Measurements from ENCODE around the gene PIK3C3.

The PIK3C3 gene

DNA sequence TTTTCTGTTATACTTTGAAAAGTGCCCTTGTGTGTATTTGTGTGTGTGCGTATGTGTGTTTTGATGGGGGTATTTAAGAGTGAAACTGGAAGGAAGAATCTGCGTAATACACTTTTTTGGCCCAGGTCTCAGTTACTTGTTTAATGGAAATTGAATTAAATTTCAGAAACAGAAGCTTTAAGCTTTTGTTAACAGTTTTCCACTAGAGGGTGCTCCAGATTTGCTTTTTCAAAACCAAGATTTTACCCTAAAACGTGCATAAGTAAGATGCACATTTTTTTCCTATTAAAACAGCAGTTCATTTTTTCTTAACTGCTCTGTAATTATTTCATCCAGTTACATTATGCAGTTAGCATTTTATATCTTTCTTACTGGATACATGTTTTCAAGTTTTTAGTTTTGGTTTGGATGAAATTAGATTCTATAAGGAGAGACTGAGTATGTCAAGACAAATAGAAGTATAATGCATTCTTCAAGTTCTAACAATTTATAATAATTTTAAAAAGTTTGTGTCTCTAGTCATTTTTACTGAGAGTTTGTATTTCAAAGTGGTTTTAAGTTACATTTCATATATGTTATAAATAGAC lies 97.2 kb downstream of the PIK3C3 start:
- TF ChIP-seq, protein P1, sequence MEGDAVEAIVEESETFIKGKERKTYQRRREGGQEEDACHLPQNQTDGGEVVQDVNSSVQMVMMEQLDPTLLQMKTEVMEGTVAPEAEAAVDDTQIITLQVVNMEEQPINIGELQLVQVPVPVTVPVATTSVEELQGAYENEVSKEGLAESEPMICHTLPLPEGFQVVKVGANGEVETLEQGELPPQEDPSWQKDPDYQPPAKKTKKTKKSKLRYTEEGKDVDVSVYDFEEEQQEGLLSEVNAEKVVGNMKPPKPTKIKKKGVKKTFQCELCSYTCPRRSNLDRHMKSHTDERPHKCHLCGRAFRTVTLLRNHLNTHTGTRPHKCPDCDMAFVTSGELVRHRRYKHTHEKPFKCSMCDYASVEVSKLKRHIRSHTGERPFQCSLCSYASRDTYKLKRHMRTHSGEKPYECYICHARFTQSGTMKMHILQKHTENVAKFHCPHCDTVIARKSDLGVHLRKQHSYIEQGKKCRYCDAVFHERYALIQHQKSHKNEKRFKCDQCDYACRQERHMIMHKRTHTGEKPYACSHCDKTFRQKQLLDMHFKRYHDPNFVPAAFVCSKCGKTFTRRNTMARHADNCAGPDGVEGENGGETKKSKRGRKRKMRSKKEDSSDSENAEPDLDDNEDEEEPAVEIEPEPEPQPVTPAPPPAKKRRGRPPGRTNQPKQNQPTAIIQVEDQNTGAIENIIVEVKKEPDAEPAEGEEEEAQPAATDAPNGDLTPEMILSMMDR (IDR thresholded peaks at IDR 0.05; ENCODE audit: low read depth, low read length, missing control alignments), result peak; percentile 45
- H3K4me3 ChIP-seq (replicated peaks; ENCODE audit: low read depth, low read length), result no peak overlapping the region
- DNase-seq (ENCODE audit: extremely low read depth, low read depth), result peak; percentile 6

DNA sequence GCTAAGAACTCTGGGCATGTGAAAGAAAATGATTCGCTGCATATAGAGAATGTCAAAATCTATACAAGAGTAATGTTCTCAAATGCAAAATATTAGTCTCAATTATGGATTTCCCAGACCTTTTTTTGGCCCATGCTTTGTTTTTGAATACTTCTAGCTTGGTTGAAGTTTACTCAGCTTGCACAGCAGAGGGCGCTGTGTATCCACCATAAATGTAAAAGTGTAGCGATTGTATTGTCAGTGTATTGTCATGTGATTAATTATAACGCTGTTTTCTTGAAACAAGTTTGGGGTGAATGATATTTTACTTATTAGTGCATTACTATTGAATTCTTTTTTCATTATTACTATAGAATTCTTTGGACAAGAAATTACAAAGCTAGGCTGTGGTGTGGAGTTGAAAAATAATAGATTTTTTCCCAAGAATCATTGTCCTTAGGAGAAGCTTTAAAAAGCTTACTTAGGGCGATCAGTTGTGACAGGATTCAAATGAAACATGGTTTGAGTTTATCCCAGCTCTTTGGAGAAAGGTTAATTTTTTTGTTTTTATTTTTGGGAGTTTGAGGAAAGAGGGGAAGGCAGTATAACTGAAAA lies 98.3 kb downstream of the PIK3C3 start:
- no peak overlapping the region for H3K4me3 ChIP-seq (replicated peaks; ENCODE audit: low read depth, low read length)
- TF ChIP-seq, protein P1 (IDR thresholded peaks at IDR 0.05; ENCODE audit: low read depth, low read length, missing control alignments), result peak; percentile 74
- DNase-seq (ENCODE audit: extremely low read depth, low read depth), result peak; percentile 26

DNA sequence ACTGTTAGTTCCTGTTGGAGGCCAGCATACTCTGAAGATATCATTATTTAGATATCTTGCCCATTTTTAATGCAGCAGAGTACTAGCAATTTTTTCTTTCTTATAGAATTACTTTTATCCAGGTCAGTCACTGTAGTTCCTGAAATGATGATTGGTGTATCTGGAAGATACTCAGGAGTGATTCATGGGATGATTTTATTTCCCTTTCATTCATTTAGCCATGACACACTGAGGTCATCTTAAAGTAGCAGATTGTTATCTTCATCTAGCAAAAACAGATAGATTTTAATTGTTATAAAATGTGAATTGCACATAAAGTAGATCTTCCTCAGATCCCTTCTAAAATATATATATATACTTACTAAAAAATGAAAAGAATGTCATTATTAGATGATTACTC lies 109.1 kb downstream of the PIK3C3 start:
- TF ChIP-seq, protein P1 (IDR thresholded peaks at IDR 0.05; ENCODE audit: low read depth, low read length, missing control alignments), result no peak
- no peak for DNase-seq (ENCODE audit: extremely low read depth, low read depth)
- no peak overlapping the region for H3K4me3 ChIP-seq (replicated peaks; ENCODE audit: low read depth, low read length)

GRCh38 chr18:42067518-42067917 lies 112.5 kb downstream of the PIK3C3 start:
- no peak for DNase-seq (ENCODE audit: extremely low read depth, low read depth)
- H3K4me3 ChIP-seq (replicated peaks; ENCODE audit: low read depth, low read length), result no peak overlapping the region
- TF ChIP-seq, protein P1 (IDR thresholded peaks at IDR 0.05; ENCODE audit: low read depth, low read length, missing control alignments), result no peak

- TF ChIP-seq, protein P1 (IDR thresholded peaks at IDR 0.05; ENCODE audit: low read depth, low read length, missing control alignments), result no peak
- DNase-seq (ENCODE audit: extremely low read depth, low read depth), result no peak
These were observed 113.0 kb downstream of the PIK3C3 start for GRCh38 chr18:42068030-42068429.

DNA sequence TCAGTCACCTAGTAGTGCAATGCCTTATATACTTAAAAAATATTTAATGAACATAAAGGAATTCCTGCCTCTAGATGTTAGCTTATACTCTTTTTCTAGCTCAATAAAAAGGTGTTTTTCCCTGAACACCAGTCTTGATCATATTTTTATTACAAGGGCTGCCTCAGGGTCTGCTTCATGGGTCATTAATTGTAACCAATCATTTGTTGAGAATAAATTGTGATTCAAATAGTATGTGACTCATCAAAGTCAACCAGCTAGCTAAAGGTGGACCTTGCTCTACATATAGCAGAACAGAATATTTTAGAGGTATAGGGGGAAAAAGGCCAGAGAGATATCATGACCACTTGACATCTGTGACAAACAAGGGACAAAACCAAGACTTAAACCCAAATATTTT lies 114.0 kb downstream of the PIK3C3 start:
- TF ChIP-seq, protein P1 (IDR thresholded peaks at IDR 0.05; ENCODE audit: low read depth, low read length, missing control alignments), result no peak
- no peak overlapping the region for H3K4me3 ChIP-seq (replicated peaks; ENCODE audit: low read depth, low read length)
- no peak for DNase-seq (ENCODE audit: extremely low read depth, low read depth)

More at GRCh38 chr18:42068030-42068429, 113.0 kb downstream of the PIK3C3 start:
- H3K4me3 ChIP-seq (replicated peaks; ENCODE audit: low read depth, low read length), result no peak overlapping the region
